ENCODE results near the gene ZNF804B.

ZNF804B gene

DNA sequence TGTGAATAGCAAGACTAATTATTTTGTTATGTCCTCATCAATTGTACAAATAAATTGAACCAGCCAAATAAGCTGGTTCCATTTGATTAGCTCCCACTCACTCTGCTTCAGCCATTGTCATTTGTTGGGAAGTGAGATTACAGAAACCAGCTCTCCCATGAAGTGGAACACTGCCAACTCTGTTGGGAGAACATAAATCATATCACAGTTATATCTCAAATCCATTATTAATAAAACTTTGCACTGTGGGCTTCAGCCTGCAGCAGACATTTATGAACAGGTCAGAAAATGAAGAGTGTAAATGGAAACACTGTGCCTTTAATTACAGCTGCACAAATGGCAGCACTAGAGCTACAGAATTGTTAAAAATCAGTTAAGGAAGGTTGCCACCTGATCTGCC lies 82.7 kb downstream of the ZNF804B start:
- no peak for DNase-seq

DNA sequence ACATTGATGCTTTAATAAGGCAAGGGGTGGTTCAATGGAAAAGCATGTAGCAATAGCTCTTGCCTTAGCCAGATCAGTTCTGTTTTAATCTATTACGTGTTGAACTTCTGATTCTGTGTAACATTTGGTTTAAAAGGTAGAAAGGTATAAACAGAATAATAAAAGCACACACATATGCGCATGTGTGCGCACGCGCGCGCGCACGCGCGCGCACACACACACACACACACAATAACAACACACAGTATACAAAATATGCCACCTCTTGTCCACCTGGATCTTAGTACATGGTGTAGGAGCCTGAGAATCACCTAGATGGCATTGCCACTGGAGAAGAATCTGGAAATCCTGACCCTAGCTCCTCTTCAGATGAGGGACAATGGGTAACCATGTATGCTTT lies 85.6 kb downstream of the ZNF804B start:
- no peak for DNase-seq

GRCh38 chr7:88851220-88851619 lies 91.7 kb downstream of the ZNF804B start:
- DNase-seq: no peak

- DNase-seq: no peak
Measured at GRCh38 chr7:88859288-88859687, 99.8 kb downstream of the ZNF804B start.

DNA sequence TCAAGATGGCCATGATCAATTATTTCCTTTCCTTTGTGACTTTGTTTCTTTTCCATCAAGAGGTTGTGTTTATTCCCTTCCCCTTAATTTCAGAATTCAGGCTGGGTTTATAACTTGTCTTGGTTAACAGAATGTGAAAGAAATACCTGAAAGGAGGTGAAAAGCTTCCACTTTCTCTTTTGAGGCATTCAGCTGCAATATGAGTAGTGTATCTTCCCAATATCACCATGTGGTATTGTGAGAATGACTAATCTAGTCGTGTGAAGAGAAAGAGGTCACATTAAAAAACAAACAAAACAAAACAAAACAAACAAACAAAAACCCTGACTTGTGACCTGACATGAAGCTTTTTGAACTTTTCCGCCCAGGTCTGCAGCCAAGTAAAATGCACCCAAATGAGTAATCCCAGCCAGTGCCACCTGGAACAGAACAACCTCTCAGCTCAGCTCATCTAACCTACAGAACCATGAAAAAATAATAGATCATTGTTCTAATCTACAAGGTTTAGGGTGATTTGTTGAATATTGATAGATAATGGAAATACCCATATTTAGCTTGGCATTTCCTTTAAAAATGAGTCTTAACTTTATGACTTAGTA lies 106.9 kb downstream of the ZNF804B start:
- DNase-seq: no peak

DNA sequence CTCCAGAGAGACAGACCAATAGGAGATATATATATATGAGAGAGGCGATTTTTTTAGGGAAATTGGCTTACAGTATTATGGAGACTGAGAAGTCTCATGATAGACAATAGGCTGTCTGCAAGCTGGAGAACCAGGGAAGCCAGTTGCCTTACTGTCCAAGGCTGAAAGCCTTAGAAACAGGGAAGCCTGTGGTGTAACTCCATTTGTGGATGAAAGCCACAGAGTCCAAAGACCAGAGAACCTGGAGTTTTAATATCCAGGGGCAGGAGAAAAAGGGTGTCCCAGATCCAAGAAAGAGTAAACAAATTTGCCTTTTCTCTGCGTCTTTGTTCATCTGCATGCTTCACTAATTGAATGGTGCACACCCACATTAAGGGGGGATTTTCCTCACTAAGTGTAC lies 107.7 kb downstream of the ZNF804B start:
- DNase-seq: no peak

DNA sequence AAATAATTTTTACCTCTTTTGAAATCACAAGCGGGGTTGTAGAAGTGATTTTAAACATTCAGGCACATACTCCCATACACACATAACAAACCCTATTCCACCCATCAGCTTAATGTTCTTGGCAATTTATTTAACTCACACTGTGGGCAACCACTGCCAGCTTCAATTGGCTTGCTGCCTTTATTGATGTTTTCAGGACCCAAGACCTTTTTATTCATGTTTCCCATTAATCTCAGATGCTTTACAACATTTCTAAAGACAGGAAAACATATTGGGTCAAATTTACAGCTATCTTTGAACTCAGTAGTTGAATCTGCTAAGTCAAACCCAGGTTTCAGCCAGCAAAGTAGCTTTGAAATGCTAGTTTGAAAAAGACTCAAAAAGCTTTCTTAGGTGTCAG lies 109.0 kb downstream of the ZNF804B start:
- DNase-seq: no peak

GRCh38 chr7:88881136-88881535 lies 121.6 kb downstream of the ZNF804B start:
- DNase-seq: no peak

DNA sequence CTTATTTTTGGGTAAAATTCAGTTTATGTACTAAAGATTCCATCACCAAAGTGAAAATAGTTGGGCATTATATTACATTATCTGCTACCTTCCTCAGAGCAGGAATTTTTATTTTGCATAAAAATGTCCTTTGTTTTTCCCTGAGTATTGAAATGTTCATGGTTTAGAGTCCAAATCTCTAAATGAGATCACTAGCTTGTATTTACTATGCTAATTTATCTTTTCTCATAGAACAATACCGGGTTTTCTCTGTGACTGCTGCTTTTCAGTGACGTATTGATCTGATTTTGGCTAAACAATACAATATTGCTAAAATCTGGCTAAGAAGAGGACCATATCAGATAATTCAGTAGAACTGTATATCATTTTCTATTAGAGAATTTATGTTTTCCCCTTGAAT lies 125.6 kb downstream of the ZNF804B start:
- no peak for DNase-seq

DNA sequence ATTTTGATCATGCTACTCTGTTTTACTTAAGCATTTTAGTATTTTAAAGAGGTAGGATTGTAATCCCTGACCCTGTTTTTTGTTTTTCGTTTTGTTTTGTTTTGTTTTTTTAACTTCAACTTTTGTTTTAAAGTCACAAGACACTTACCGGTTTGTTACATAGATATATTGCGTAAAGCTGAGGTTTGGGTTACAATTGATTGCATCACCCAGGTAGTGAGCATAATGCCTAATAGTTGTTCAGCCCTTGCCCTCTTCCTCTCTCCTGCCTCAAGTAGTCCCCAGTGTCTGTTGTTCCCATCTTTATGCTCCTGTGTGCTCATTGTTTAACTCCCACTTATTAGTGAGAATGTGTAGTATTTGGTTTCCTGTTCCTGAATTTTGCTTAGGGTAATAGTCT lies 129.2 kb downstream of the ZNF804B start:
- no peak for DNase-seq

GRCh38 chr7:88910516-88910915 lies 151.0 kb downstream of the ZNF804B start:
- DNase-seq: no peak

DNA sequence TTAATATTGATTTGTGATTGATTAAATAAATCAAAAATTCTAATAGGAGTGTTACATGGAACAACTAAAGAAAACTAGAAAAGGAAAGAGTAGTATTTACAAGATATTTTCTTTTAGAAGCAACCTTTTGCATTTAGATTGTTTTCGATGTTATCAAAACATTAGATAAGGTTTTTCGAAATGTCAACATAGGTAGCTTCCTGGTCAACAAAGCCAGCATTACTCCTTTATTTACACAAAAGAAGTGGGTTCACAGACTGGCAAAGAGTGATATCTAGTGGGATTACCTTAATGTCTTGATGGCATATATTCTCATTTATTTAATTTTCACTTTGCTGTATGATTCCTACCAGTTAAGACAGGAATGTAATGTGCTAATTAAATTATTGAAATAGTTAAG lies 153.4 kb downstream of the ZNF804B start:
- DNase-seq: no peak

- DNase-seq: no peak
Measured at GRCh38 chr7:88915615-88916014, 156.1 kb downstream of the ZNF804B start.

GRCh38 chr7:88919478-88920131 lies 160.1 kb downstream of the ZNF804B start:
- DNase-seq: no peak

GRCh38 chr7:88922944-88923343 lies 163.4 kb downstream of the ZNF804B start:
- no peak for DNase-seq

DNA sequence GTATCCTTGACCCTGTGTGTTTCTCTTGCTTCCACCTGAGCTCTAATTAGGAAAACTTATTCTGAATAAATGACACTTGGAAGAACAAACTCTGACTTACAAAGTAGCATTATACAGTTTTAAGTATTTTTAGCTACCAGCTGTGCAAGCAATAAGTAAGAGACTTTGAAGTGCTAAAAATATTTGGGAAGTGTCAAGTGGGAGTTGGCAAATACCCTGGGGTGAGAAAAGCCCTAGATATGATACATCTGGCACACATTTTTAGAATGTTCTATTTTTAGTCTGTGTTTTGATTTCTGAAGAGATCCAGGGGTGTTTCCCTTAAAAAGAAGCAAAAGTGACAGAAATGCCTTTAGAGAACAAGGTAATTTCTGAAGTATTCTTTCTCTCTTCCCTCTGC lies 168.8 kb downstream of the ZNF804B start:
- no peak for DNase-seq

- DNase-seq: no peak
Measured at GRCh38 chr7:88929719-88930118, 170.2 kb downstream of the ZNF804B start.

DNA sequence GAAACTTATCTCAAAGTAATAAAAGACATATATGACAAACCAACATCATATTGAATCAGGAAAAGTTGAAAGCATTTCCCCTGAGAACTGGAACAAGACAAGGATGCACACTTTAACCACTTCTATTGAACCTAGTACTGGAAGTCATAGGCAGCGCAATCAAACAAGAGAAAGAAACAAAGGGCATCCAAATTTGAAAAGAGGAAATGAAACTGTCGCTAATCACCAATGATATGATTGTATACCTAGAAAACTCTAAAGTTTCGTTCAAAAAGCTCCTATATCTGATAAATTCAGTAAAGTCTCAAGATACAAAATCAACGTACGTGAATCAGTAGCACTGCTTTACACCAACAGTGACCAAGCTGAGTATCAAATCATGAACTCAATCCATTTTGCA lies 173.8 kb downstream of the ZNF804B start:
- DNase-seq: peak; percentile 6

DNA sequence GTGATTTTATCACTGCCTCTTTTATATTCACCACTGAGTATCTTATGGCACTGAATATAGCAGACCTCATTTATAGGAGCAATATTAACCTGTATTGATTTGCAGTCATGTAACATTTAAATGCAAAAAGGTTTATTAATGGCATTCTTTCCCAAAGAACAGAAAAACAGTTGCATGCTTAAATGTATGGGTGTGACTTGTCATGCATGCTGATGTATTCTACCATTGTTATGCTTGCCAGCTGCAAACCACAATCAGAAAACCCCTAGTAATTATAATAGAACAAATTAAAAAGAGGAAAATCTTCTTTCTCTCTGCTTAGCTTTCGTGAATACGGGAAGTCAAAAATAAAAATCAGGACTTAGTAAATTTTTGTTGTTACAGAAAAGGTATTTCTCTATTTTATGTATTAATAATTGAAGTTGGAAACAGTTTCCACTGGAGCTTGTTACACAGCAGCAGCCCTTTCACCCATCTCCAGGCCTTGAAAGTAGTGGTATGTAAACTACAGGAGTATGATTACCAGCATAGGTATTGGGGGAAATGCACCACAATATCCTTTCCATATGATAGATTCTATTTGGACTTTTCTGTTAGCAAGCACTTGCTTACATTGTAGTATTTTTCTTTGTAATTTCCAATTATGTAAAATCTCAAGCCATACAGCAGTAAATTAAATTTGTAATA lies 183.5 kb downstream of the ZNF804B start:
- DNase-seq: no peak

- DNase-seq: no peak
Measured at GRCh38 chr7:88951826-88952225, 192.3 kb downstream of the ZNF804B start.

- DNase-seq: no peak
Measured at GRCh38 chr7:88964418-88964817, 204.9 kb downstream of the ZNF804B start.

GRCh38 chr7:88965371-88965770 lies 205.9 kb downstream of the ZNF804B start:
- DNase-seq: no peak

GRCh38 chr7:88967432-88967831 lies 207.9 kb downstream of the ZNF804B start:
- no peak for DNase-seq

DNA sequence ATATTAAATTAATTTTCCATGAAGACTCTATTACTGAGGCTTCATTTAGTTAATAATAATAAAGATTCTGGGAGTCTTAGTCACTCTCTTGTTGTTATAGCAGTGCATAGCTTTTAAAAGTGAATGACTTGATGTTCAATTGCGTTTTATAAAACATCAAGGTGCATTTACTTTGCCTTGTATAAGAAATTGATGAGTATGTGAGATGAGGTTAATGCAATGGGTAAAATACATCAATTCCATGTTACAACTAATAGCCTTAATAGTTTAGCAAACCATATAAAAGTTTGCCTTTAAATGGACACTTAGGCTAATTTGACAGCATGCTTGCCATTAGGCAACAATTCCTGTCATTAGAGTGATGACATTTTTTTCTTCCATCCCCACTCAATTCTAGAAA lies 209.7 kb downstream of the ZNF804B start:
- DNase-seq: no peak

DNA sequence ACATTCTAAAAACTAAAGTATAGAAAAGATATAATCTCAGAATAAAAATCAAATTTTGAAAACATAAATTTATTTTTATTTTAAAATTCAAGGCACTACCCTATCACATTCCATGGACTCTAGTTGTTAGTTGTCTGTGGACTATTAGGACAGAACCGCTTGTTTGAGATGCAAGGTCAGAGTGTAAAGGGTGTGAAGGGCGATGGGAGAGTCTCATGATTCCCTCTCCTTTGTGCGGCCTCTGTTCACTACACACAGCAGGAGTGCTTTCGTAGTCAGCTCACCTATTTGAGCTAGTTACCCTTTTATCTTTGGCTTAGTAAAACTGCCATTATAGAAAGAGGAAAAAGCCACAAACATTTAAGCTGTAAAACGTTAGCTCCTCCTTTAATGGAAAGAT lies 225.8 kb downstream of the ZNF804B start:
- DNase-seq: no peak

Measured in RPMI8226 (cell line).